ENCODE measurements around the gene PPIF. TPM values are rescaled to one million over a fixed set of nuclear protein-coding genes. Genes with fewer than 3 reads are reported as not detected.

The PPIF gene
- total and polyA plus RNA-seq, 2 of the 13 experiments (the other 11 are each of a cell fraction or from before 2014, with no cell fraction given): 147 to 157 TPM

GRCh38 chr10:79347226-79347893 lies at the start of gene PPIF (continued):
- TF ChIP-seq, protein P1, sequence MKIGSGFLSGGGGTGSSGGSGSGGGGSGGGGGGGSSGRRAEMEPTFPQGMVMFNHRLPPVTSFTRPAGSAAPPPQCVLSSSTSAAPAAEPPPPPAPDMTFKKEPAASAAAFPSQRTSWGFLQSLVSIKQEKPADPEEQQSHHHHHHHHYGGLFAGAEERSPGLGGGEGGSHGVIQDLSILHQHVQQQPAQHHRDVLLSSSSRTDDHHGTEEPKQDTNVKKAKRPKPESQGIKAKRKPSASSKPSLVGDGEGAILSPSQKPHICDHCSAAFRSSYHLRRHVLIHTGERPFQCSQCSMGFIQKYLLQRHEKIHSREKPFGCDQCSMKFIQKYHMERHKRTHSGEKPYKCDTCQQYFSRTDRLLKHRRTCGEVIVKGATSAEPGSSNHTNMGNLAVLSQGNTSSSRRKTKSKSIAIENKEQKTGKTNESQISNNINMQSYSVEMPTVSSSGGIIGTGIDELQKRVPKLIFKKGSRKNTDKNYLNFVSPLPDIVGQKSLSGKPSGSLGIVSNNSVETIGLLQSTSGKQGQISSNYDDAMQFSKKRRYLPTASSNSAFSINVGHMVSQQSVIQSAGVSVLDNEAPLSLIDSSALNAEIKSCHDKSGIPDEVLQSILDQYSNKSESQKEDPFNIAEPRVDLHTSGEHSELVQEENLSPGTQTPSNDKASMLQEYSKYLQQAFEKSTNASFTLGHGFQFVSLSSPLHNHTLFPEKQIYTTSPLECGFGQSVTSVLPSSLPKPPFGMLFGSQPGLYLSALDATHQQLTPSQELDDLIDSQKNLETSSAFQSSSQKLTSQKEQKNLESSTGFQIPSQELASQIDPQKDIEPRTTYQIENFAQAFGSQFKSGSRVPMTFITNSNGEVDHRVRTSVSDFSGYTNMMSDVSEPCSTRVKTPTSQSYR (CRISPR knock-in tag; IDR thresholded peaks at IDR 0.05; ENCODE audit: borderline replicate concordance): peak; percentile 44; the same call in 1 of the 2 replicates
- TF ChIP-seq ZNF776 (CRISPR knock-in tag; IDR thresholded peaks at IDR 0.05) (peak; percentile 81; the same call in 1 of the 2 replicates), AHR (CRISPR knock-in tag; IDR thresholded peaks at IDR 0.05) (no peak), ZBTB49 (CRISPR knock-in tag; IDR thresholded peaks at IDR 0.05; ENCODE audit: borderline replicate concordance) (no peak), ZNF331 (CRISPR knock-in tag; IDR thresholded peaks at IDR 0.05) (peak; percentile 26; the same call in 1 of the 2 replicates), TBP (CRISPR knock-in tag; IDR thresholded peaks at IDR 0.05) (0 out of 2 replicates have a peak, but pooled peaks have one; percentile 12), SOX13 (IDR thresholded peaks at IDR 0.05) (no peak), SOX13 (CRISPR knock-in tag; conservative IDR thresholded peaks at IDR 0.05 in 1 of 2, IDR thresholded peaks at IDR 0.05 in 1 of 2) (peak in 1 of 2 experiments; percentile 46; a peak in 1 of 4 replicates), ZFAT (CRISPR knock-in tag; conservative IDR thresholded peaks at IDR 0.05) (no peak), MEIS2 (CRISPR knock-in tag; IDR thresholded peaks at IDR 0.05) (peak; percentile 63; the same call in 1 of the 2 replicates), ZNF530 (CRISPR knock-in tag; IDR thresholded peaks at IDR 0.05; ENCODE audit: low read depth) (no peak), ZNF354B (CRISPR knock-in tag; IDR thresholded peaks at IDR 0.05) (0 out of 2 replicates have a peak, but pooled peaks have one; percentile 36), MIER2 (CRISPR knock-in tag; IDR thresholded peaks at IDR 0.05) (0 out of 2 replicates have a peak, but pooled peaks have one; percentile 31), KDM4B (CRISPR knock-in tag; IDR thresholded peaks at IDR 0.05) (0 out of 2 replicates have a peak, but pooled peaks have one; percentile 48), ZNF777 (CRISPR knock-in tag; IDR thresholded peaks at IDR 0.05) (peak; percentile 75), ZNF781 (CRISPR knock-in tag; IDR thresholded peaks at IDR 0.05; ENCODE audit: borderline replicate concordance, not compliant biosample characterization) (no peak), HDAC1 (CRISPR knock-in tag; IDR thresholded peaks at IDR 0.05) (peak; percentile 75), KLF12 (CRISPR knock-in tag; IDR thresholded peaks at IDR 0.05; ENCODE audit: borderline replicate concordance) (no peak), KDM5A (IDR thresholded peaks at IDR 0.05; ENCODE audit: borderline replicate concordance, low read length) (peak; percentile 37; the same call in 1 of the 2 replicates), ZNF572 (CRISPR knock-in tag; IDR thresholded peaks at IDR 0.05) (no peak), POLR2AphosphoS5 (IDR thresholded peaks at IDR 0.05; ENCODE audit: low read depth, low read length) (peak; percentile 89), MAFG (CRISPR knock-in tag; IDR thresholded peaks at IDR 0.05) (no peak)
- TF ChIP-seq, protein P2, sequence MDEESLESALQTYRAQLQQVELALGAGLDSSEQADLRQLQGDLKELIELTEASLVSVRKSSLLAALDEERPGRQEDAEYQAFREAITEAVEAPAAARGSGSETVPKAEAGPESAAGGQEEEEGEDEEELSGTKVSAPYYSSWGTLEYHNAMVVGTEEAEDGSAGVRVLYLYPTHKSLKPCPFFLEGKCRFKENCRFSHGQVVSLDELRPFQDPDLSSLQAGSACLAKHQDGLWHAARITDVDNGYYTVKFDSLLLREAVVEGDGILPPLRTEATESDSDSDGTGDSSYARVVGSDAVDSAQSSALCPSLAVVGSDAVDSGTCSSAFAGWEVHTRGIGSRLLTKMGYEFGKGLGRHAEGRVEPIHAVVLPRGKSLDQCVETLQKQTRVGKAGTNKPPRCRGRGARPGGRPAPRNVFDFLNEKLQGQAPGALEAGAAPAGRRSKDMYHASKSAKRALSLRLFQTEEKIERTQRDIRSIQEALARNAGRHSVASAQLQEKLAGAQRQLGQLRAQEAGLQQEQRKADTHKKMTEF (CRISPR knock-in tag; IDR thresholded peaks at IDR 0.05): no peak; the same call in 1 of the 2 replicates

Measured in HepG2 (cell line).